ENCODE results near the gene CELF5. TPM values are rescaled to one million over a fixed set of nuclear protein-coding genes. Genes with fewer than 3 reads are reported as not detected.

CELF5 gene
- total RNA-seq, 1 experiment from 2014 or later, result 1.2 TPM

GRCh38 chr19:3262362-3262761 is 37.9 kb downstream of the CELF5 start:
- ChIA-PET POLR2A (no interaction called here), CTCF (no interaction called here)
- Histone ChIP-seq H3K27ac (ENCODE audit: low read length) (no peak overlapping the region), H3K4me3 (ENCODE audit: low read depth in 2 of 2, low read length in 2 of 2) (no peak overlapping the region), H3K27me3 (ENCODE audit: control insufficient read depth, insufficient read depth, low read length) (no peaks in the 10 kb centered on the region), H3K9me3 (ENCODE audit: control insufficient read depth, insufficient read depth, low read depth, low read length) (no peaks in the 10 kb centered on the region), H3K4me1 (ENCODE audit: control insufficient read depth, insufficient read depth, low read length) (no peaks in the 10 kb centered on the region), H3K36me3 (ENCODE audit: control insufficient read depth, insufficient read depth, low read length) (no peaks in the 10 kb centered on the region)
- intact Hi-C loops (cut with micrococcal nuclease; ENCODE audit: unreplicated experiment), result no loop called here
- no peak for DNase-seq (ENCODE audit: low read depth, low spot score)
- ATAC-seq, result no peak
- no peak for TF ChIP-seq SIN3A (IDR thresholded peaks at IDR 0.05; ENCODE audit: borderline replicate concordance, insufficient read depth, low read depth, low read length)
- TF ChIP-seq, protein P1, sequence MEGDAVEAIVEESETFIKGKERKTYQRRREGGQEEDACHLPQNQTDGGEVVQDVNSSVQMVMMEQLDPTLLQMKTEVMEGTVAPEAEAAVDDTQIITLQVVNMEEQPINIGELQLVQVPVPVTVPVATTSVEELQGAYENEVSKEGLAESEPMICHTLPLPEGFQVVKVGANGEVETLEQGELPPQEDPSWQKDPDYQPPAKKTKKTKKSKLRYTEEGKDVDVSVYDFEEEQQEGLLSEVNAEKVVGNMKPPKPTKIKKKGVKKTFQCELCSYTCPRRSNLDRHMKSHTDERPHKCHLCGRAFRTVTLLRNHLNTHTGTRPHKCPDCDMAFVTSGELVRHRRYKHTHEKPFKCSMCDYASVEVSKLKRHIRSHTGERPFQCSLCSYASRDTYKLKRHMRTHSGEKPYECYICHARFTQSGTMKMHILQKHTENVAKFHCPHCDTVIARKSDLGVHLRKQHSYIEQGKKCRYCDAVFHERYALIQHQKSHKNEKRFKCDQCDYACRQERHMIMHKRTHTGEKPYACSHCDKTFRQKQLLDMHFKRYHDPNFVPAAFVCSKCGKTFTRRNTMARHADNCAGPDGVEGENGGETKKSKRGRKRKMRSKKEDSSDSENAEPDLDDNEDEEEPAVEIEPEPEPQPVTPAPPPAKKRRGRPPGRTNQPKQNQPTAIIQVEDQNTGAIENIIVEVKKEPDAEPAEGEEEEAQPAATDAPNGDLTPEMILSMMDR (IDR thresholded peaks at IDR 0.05), result no peak
- in situ Hi-C loops (cut with HindIII; ENCODE audit: low pct_unique_long_range_greater_than_20kb, low sequenced_read_pairs), result no loop called here
- BruUV-seq (replicated peaks), result no TSS peak

DNA sequence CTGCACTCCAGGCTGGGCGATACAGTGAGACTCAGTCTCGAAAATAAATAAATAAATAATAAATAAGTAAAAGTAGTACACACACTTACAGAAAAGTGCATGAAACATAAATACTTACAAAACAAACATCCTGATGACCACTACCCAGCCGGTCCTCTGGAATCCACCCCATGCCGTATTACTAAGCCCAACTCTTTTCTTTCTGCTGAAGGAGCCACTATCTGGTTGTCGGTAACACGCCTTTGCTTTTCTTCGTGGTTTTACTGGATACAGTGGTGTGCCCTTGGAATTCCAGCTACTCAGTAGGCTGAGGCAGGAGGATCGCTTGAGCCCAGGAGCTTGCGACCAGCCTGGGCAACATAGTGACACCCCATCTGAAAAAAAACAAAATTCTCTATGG is 39.4 kb downstream of the CELF5 start:
- POLR2A ChIA-PET, result no interaction called here

More for the DNA sequence above, 39.4 kb downstream of the CELF5 start:
- intact Hi-C loops (cut with micrococcal nuclease; ENCODE audit: unreplicated experiment) (no loop called here), in situ Hi-C loops (cut with HindIII; ENCODE audit: low pct_unique_long_range_greater_than_20kb, low sequenced_read_pairs) (no loop called here)
- Histone ChIP-seq H3K27me3 (ENCODE audit: control insufficient read depth, insufficient read depth, low read length) (no peaks in the 10 kb centered on the region), H3K4me1 (ENCODE audit: control insufficient read depth, insufficient read depth, low read length) (no peaks in the 10 kb centered on the region), H3K36me3 (ENCODE audit: control insufficient read depth, insufficient read depth, low read length) (no peaks in the 10 kb centered on the region), H3K4me3 (ENCODE audit: low read depth in 2 of 2, low read length in 2 of 2) (no peak overlapping the region), H3K27ac (ENCODE audit: low read length) (no peak overlapping the region), H3K9me3 (ENCODE audit: control insufficient read depth, insufficient read depth, low read depth, low read length) (no peaks in the 10 kb centered on the region)
- no TSS peak for BruUV-seq (replicated peaks)
- TF ChIP-seq POLR2AphosphoS5 (IDR thresholded peaks at IDR 0.05; ENCODE audit: low read depth, low read length) (no peak), SIN3A (IDR thresholded peaks at IDR 0.05; ENCODE audit: borderline replicate concordance, insufficient read depth, low read depth, low read length) (no peak), REST (IDR thresholded peaks at IDR 0.05; ENCODE audit: insufficient read depth in 1 of 2, low read depth in 2 of 2, low read length in 1 of 2) (no peak), TCF7L2 (IDR thresholded peaks at IDR 0.05; ENCODE audit: low read depth, low read length) (no peak)
- TF ChIP-seq, protein P1 (IDR thresholded peaks at IDR 0.05), result no peak
- DNase-seq (ENCODE audit: low read depth, low spot score) (no peak), ATAC-seq (no peak)
- CTCF ChIA-PET, result no interaction called here
